GM23338 (cell line): ENCODE results near the gene MYO5A. TPM values are rescaled to one million over a fixed set of nuclear protein-coding genes. Genes with fewer than 3 reads are reported as not detected.
A peak's percentile ranks its signal among the peaks of the same experiment; 100 is the strongest.

Source experiments
- ATAC-seq: fragments of 200-7000 bp; cut with Tn5 transposase; 3 replicates; pipeline ENCODE4 v1.9.1; 2020
- DNase-seq: peaks from one replicate; pipeline ENCODE4 v3.0.0-alpha.2; 2015; ENCODE audit warnings: low spot score
- H2AFZ ChIP-seq: fragments of 200-600 bp; sonication (generic); 2 replicates; pipeline ENCODE4 v1.8.0; 2016; ENCODE audit warnings: antibody characterized with exemption, mild to moderate bottlenecking, moderate library complexity
- H3F3A ChIP-seq: fragments of 200-600 bp; sonication (generic); replicated peaks from 2 replicates; pipeline ENCODE4 v1.8.0; 2017; ENCODE audit warnings: antibody characterized with exemption, mixed run types, low read depth
- H3K27ac ChIP-seq: fragments of 200-600 bp; sonication (generic); 2 replicates; pipeline ENCODE4 v1.6.1; 2016; ENCODE audit warnings: low read depth
- H3K27me3 ChIP-seq: fragments of 200-600 bp; sonication (generic); 2 replicates; pipeline ENCODE4 v1.8.0; 2016; ENCODE audit warnings: mild to moderate bottlenecking, mixed run types, moderate library complexity; ENCODE audit not compliant: insufficient read depth
- H3K36me3 ChIP-seq: fragments of 200-600 bp; sonication (generic); 2 replicates; pipeline ENCODE4 v1.8.0; 2016; ENCODE audit warnings: mild to moderate bottlenecking; ENCODE audit not compliant: insufficient read depth
- H3K4me1 ChIP-seq: fragments of 200-600 bp; sonication (generic); 2 replicates; pipeline ENCODE4 v1.8.0; 2016; ENCODE audit warnings: mild to moderate bottlenecking, moderate library complexity; ENCODE audit not compliant: insufficient read depth
- H3K4me2 ChIP-seq: fragments of 200-600 bp; sonication (generic); 2 replicates; pipeline ENCODE4 v1.7.1; 2017; ENCODE audit warnings: mixed run types
- H3K4me3 ChIP-seq: fragments of 200-600 bp; sonication (generic); 2 replicates; pipeline ENCODE4 v1.6.1; 2016; ENCODE audit warnings: mixed run types
- H3K79me2 ChIP-seq: fragments of 200-600 bp; sonication (generic); replicated peaks from 2 replicates; pipeline ENCODE4 v1.8.0; 2017; ENCODE audit warnings: mild to moderate bottlenecking; ENCODE audit not compliant: insufficient read depth
- H3K9me2 ChIP-seq: fragments of 200-600 bp; sonication (generic); 2 replicates; pipeline ENCODE4 v1.8.0; 2017; ENCODE audit not compliant: insufficient read depth
- H4K20me1 ChIP-seq: fragments of 200-600 bp; sonication (generic); replicated peaks from 2 replicates; pipeline ENCODE4 v1.8.0; 2017; ENCODE audit warnings: mild to moderate bottlenecking; ENCODE audit not compliant: insufficient read depth
- H3K27ac Mint-ChIP-seq: 2 replicates; pipeline ENCODE4 v1.8.0; 2020; ENCODE audit warnings: inconsistent platforms, mild to moderate bottlenecking, moderate library complexity, mixed read lengths
- H3K27me3 Mint-ChIP-seq: 3 replicates; pipeline ENCODE4 v1.8.0; 2022; ENCODE audit warnings: low read depth, mild to moderate bottlenecking, moderate library complexity, mixed read lengths, inconsistent platforms; ENCODE audit not compliant: insufficient read depth, poor library complexity
- H3K36me3 Mint-ChIP-seq: 3 replicates; pipeline ENCODE4 v1.8.0; 2021; ENCODE audit warnings: low read depth, mild to moderate bottlenecking, inconsistent platforms, moderate library complexity, mixed read lengths
- H3K4me1 Mint-ChIP-seq: 3 replicates; pipeline ENCODE4 v1.8.0; 2020; ENCODE audit warnings: mild to moderate bottlenecking, inconsistent platforms, mixed read lengths
- H3K4me3 Mint-ChIP-seq: 3 replicates; pipeline ENCODE4 v1.8.0; 2021; ENCODE audit warnings: moderate library complexity, mild to moderate bottlenecking, inconsistent platforms, mixed read lengths
- H3K9me3 Mint-ChIP-seq: 3 replicates; pipeline ENCODE4 v1.8.0; 2020; ENCODE audit warnings: moderate library complexity, mild to moderate bottlenecking, inconsistent platforms, mixed read lengths
- CREB1 ChIP-seq: fragments of 250-450 bp; sonication (Bioruptor Pico); IDR thresholded peaks from 2 replicates; pipeline ENCODE4 v1.5.0; 2020; ENCODE audit warnings: low read depth, mild to moderate bottlenecking, moderate library complexity
- EZH2 ChIP-seq: fragments of 200-600 bp; sonication (generic); IDR thresholded peaks from one replicate; pipeline ENCODE4 v1.8.0; 2017; ENCODE audit warnings: antibody characterized with exemption, mild to moderate bottlenecking, low read depth; ENCODE audit not compliant: unreplicated experiment
- NANOG ChIP-seq: IDR thresholded peaks from 2 replicates; pipeline ENCODE4 v1.6.1; 2016; ENCODE audit warnings: antibody characterized with exemption, borderline replicate concordance
- STAT1 ChIP-seq: IDR thresholded peaks from one replicate; pipeline ENCODE4 v1.6.1; 2016; ENCODE audit warnings: antibody characterized with exemption; ENCODE audit not compliant: unreplicated experiment
- ZNF331 ChIP-seq: fragments of 250-450 bp; sonication (Bioruptor Pico); IDR thresholded peaks from 2 replicates; pipeline ENCODE4 v1.5.0; 2020; ENCODE audit warnings: low read depth, mild to moderate bottlenecking, moderate library complexity
- ZNF462 ChIP-seq: fragments of 250-450 bp; sonication (Bioruptor Pico); IDR thresholded peaks from 2 replicates; pipeline ENCODE4 v1.5.0; 2020; ENCODE audit warnings: mild to moderate bottlenecking, moderate library complexity
- polyA plus RNA-seq: library from polyadenylated mRNA; unstranded; fragments of >200 nt; fragmentation: Nextera tagmentation; extraction: Ambion mirVana; gene quantifications from 2 replicates; pipeline ENCODE4 v1.2.1, GENCODE V29; 2016
- total RNA-seq: library from RNA; depleted of rRNA; stranded (reverse); fragments of >200 nt; shearing (Covaris generic); gene quantifications from 2 replicates; pipeline ENCODE4 v1.2.3, GENCODE V29; 2014
- TF ChIP-seq, protein P1 (sequence below): IDR thresholded peaks from one replicate; pipeline ENCODE4 v1.6.1; 2018; ENCODE audit warnings: antibody characterized with exemption; ENCODE audit not compliant: unreplicated experiment
- TF ChIP-seq, protein P2 (sequence below): IDR thresholded peaks from 2 replicates; pipeline ENCODE4 v1.6.1; 2016; ENCODE audit warnings: antibody characterized with exemption
- TF ChIP-seq, protein P3 (sequence below), 2 experiments: fragments of 200-600 bp in 1 of 2; sonication (generic) in 1 of 2; conservative IDR thresholded peaks; 2 replicates each; pipeline versions ENCODE4 v1.5.1 to v1.6.1; 2016 to 2017; ENCODE audit warnings: antibody characterized with exemption in 2 of 2, low read depth in 2 of 2, mild to moderate bottlenecking in 2 of 2, moderate library complexity in 1 of 2

Gene MYO5A
- total and polyA plus RNA-seq, 2 experiments from 2014 or later: 5.7 to 31.8 TPM

- Histone ChIP-seq H3K4me3 (peak overlapping the region; percentile 95), H3K27me3 (no peaks in the 10 kb centered on the region), H2AFZ (peak overlapping the region; percentile 73), H4K20me1 (peaks cover 39% of the 10 kb centered on the region), H3K79me2 (peaks cover 55% of the 10 kb centered on the region), H3K4me2 (peak overlapping the region; percentile 90), H3K27ac (peak overlapping the region; percentile 97), H3K36me3 (no peaks in the 10 kb centered on the region), H3F3A (no peaks in the 10 kb centered on the region), H3K4me1 (peaks cover 18% of the 10 kb centered on the region; the same call in 1 of the 2 replicates), H3K9me2 (no peaks in the 10 kb centered on the region)
- Mint-ChIP-seq H3K36me3 (peaks cover 3% of the 10 kb centered on the region; the same call in 1 of the 3 replicates), H3K27me3 (peaks cover 7% of the 10 kb centered on the region), H3K4me3 (peak overlapping the region; percentile 93), H3K9me3 (no peaks in the 10 kb centered on the region; the same call in 2 of the 3 replicates), H3K27ac (peak overlapping the region; percentile 99), H3K4me1 (peaks cover 23% of the 10 kb centered on the region; the same call in 2 of the 3 replicates)
- peak; percentile 39 for DNase-seq
- TF ChIP-seq, protein P1, sequence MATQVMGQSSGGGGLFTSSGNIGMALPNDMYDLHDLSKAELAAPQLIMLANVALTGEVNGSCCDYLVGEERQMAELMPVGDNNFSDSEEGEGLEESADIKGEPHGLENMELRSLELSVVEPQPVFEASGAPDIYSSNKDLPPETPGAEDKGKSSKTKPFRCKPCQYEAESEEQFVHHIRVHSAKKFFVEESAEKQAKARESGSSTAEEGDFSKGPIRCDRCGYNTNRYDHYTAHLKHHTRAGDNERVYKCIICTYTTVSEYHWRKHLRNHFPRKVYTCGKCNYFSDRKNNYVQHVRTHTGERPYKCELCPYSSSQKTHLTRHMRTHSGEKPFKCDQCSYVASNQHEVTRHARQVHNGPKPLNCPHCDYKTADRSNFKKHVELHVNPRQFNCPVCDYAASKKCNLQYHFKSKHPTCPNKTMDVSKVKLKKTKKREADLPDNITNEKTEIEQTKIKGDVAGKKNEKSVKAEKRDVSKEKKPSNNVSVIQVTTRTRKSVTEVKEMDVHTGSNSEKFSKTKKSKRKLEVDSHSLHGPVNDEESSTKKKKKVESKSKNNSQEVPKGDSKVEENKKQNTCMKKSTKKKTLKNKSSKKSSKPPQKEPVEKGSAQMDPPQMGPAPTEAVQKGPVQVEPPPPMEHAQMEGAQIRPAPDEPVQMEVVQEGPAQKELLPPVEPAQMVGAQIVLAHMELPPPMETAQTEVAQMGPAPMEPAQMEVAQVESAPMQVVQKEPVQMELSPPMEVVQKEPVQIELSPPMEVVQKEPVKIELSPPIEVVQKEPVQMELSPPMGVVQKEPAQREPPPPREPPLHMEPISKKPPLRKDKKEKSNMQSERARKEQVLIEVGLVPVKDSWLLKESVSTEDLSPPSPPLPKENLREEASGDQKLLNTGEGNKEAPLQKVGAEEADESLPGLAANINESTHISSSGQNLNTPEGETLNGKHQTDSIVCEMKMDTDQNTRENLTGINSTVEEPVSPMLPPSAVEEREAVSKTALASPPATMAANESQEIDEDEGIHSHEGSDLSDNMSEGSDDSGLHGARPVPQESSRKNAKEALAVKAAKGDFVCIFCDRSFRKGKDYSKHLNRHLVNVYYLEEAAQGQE: no peak
- TF ChIP-seq ZNF462 (no peak), EZH2 (no peak), ZNF331 (CRISPR knock-in tag) (no peak), STAT1 (no peak), NANOG (no peak), CREB1 (CRISPR knock-in tag) (no peak)
- TF ChIP-seq, protein P2, sequence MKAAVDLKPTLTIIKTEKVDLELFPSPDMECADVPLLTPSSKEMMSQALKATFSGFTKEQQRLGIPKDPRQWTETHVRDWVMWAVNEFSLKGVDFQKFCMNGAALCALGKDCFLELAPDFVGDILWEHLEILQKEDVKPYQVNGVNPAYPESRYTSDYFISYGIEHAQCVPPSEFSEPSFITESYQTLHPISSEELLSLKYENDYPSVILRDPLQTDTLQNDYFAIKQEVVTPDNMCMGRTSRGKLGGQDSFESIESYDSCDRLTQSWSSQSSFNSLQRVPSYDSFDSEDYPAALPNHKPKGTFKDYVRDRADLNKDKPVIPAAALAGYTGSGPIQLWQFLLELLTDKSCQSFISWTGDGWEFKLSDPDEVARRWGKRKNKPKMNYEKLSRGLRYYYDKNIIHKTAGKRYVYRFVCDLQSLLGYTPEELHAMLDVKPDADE: no peak
- TF ChIP-seq, protein P3, sequence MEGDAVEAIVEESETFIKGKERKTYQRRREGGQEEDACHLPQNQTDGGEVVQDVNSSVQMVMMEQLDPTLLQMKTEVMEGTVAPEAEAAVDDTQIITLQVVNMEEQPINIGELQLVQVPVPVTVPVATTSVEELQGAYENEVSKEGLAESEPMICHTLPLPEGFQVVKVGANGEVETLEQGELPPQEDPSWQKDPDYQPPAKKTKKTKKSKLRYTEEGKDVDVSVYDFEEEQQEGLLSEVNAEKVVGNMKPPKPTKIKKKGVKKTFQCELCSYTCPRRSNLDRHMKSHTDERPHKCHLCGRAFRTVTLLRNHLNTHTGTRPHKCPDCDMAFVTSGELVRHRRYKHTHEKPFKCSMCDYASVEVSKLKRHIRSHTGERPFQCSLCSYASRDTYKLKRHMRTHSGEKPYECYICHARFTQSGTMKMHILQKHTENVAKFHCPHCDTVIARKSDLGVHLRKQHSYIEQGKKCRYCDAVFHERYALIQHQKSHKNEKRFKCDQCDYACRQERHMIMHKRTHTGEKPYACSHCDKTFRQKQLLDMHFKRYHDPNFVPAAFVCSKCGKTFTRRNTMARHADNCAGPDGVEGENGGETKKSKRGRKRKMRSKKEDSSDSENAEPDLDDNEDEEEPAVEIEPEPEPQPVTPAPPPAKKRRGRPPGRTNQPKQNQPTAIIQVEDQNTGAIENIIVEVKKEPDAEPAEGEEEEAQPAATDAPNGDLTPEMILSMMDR (conservative IDR thresholded peaks at IDR 0.05; ENCODE audit: low read depth in 2 of 2): no peak
- ATAC-seq: peak; percentile 30
Observed at GRCh38 chr15:52567871-52568600, 39.4 kb upstream of the MYO5A start.
